Astrocyte (in vitro differentiated cells and primary cell): ENCODE measurements around the gene QSOX2.

Source experiments
- CTCF ChIP-seq: IDR thresholded peaks from 2 replicates; pipeline ENCODE4 v1.5.1; 2011; ENCODE audit warnings: low read depth, mild to moderate bottlenecking, inconsistent platforms, low read length, moderate library complexity; ENCODE audit not compliant: insufficient read depth
- EZH2 ChIP-seq: IDR thresholded peaks from 2 replicates; pipeline ENCODE4 v1.6.1; 2012; ENCODE audit warnings: mild to moderate bottlenecking, low read length, inconsistent platforms; ENCODE audit not compliant: insufficient read depth

GRCh38 chr9:136174779-136175615 is 70.6 kb downstream of the QSOX2 start:
- TF ChIP-seq CTCF (no peak), EZH2 (no peak)
